Measurements from ENCODE around the gene SLC25A23. TPM values are rescaled to one million over a fixed set of nuclear protein-coding genes. Genes with fewer than 3 reads are reported as not detected.
"Not testable (repeated sequence)": the region's sequence is repeated elsewhere in the genome, so short reads cannot be mapped to it uniquely, and the experiment has no call there.

The SLC25A23 gene
- polyA plus RNA-seq (2013, experiment 1 of 2; ENCODE audit: insufficient read length) = 26.2 TPM
- 37.4 TPM for polyA plus RNA-seq (2013, experiment 2 of 2; ENCODE audit: insufficient read length)

DNA sequence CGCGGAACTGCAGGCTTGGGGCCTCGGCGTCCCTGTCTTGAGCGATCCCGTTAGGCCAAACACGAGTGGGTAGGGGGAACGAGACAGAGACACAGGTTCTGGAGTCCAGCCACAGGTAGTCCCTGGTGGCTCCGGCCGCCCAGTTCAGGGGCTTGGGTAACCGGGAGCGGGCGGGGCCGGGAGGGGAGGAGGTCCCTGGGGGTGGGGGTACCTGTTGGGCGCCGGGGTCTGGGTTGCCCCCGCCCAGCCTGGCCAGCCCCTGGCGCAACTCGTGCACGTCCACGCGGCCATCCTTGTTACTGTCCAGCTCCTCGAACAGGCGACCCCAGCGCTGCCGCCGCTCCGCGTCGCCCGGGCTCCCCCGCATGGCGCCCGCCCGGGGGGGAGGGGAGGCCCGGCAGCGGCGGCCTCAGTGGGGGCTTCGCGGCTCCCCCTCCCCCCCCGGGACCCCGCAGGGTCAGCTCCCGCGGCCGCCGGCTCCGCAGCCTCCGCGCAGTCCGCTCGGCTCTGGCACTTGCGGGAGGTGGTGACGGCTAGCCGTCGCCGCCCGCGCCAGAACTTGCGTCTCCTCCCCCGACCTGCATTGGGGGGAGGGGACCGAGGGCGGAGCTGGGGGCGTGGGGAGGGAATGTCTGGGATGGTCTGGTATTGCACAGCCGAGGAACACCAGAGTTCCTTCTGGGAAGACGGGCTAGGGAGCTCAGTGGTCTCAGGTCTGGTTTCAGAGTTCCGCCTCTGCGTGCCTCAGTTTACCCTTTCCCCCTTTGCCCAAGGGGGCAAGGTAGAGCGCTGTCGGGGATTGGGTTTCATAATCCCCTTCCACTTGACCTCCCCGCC lies at the start of gene SLC25A23:
Gene SLC25A23, minus strand, starts transcription at position 531 of the 837 bp plus-strand sequence. Its CDS starts 164 bp downstream, at position 367.
- peak; percentile 75 for DNase-seq

DNA sequence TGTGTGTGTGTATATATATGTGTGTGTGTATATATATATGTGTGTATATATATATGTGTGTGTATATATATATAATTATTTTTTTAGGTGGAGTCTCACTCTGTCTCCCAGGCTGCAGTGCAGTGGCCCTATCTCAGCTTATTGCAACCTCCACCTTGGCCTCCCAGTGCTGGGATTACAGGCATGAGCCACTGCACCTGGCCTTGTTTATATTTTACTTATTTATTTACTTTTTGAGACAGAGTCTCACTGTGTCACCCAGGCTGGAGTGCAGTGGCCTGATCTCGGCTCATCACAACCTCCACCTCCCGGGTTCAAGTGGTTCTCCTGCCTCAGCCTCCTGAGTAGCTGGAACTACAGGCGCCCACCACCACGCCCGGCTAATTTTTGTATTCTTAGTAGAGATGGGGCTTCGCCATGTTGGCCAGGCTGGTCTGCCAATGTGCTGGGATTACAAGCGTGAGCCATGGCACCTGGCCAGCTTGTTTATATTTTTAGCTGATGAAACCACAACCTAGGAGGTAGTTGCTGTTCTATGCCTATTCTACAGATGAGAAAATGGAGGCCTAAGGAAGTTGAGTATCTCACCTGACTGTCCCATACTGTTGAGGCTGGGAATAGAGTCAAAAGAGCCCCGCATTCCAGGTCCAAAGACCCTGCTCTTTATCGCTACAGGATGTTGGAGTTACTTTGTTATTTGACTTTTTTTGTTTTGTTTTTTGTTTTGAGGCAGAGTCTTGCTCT lies 48.6 kb upstream of the SLC25A23 start:
- not testable (repeated sequence) for DNase-seq

DNA sequence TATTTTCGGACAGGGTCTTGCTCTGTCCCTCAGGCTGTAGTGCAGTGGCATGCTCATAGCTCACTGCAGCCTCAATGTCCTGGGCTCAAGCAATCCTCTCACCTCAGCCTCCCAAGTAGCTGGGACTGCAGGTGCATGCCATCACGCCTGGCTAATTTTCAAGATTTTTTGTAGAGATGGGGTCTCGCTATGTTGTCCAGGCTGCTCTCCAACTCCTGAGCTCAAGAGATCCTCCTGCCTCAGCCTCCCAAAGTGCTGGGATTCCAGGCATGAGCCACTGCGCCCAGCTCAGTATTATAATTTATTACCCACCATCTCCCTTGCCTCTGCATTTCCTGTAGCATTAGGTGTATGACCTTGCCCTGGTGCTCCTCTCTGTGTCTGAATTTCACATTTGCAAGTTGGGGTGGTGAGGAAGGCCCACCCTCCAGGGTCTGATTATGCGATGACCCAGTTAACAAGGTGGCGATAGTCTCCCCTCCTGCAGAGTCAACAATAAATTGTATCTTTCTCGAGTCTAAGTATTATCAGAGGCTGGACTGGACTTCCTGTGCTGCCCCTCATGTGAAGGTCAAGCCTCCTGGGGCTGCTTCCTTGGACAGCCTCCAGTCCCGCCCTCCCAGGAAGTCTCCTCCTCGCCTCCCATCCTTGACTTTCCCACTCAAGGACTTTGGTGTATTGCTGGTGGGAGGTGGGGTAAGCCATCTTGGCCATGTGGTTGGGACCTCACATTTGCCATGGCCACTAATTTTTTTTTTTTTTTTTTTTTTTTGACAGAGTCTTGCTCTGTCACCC lies 44.0 kb upstream of the SLC25A23 start:
- DNase-seq = no peak

DNA sequence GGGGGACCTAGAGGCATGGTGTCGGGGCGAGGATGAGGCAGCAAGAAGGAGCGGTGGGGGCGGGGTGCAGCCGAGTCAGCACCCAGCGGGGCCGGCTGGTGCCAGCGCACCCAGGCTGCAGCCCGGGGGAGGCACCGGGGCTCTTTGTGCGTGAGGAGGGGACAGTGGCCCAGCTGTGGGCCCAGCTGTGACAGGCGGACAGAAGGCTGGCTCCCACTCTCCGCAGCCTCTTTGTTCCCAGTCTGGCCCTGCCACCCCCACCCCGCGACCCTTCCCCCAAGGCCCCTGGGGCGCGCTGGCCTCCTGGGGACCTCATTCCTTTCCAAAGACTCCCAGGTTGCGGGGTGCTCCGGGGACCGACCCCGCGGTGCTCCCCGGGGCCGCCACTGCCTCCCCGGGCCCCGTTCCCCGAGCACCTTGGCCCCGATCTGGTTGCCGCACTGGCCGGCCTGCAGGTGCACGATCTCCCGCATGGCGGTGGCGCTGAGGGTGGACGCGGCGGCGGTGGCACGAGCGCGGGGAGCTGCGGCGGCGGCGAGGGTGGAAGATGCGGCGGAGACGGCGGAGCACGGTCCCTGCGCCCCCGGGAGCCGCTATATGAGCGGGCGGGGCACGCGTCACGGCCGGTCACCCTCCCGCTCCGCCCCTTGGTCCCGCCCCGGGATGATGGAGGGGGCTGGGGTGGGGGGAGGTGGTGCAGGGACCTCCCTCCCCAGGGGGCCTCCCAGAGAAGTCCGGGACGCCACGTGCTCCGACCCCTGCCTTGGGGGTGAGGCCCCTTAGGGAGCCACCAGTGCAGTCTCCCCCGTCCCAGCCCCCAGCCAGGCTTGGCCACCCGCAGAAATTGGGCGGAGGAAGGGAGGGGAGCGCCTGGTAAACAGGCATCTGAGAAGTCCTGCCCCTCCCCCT lies 42.4 kb upstream of the SLC25A23 start, which contains the start of gene TUBB4A:
Gene TUBB4A, minus strand, starts transcription at position 570 of the 909 bp plus-strand sequence. Its CDS starts 97 bp downstream, at position 473.
- no peak for DNase-seq

DNA sequence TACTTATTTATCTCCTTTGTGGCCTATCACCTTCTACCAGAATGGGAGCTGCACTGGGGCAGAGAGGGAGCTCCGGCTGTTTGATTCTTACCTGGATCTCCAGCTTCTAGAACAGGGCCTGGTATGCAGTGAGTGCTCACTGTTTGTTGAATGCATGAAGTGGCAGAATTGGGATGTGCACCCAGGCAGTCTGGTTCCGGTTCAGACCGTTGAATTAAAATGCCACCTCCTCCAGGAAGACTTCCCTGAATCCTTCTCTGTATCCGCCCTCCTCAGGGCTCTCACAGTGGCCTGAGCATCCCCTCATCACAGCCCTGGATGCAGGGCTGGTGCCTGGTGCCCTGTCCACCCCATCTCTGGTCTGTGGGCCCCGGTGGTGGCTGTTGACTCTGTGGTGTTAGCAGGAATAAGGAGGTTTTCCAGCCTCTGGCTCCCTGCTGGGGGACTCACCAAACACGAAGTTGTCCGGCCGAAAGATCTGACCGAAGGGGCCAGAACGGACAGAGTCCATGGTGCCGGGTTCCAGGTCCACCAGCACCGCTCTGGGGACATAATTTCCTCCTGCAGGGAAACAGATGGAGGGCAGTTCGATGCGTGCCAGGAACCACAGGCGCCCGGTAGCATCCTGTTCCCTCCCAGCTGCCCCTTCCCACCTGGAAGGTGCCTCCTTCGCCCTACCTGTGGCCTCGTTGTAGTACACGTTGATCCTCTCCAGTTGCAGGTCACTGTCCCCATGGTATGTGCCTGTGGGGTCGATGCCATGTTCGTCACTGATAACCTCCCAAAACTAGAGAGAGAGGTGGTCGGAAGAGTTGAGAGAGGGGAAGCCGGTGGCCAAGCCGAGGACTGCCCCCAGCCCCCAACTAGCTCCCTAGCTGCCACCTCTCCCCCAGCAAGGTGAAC lies 41.5 kb upstream of the SLC25A23 start:
- no peak for DNase-seq

DNA sequence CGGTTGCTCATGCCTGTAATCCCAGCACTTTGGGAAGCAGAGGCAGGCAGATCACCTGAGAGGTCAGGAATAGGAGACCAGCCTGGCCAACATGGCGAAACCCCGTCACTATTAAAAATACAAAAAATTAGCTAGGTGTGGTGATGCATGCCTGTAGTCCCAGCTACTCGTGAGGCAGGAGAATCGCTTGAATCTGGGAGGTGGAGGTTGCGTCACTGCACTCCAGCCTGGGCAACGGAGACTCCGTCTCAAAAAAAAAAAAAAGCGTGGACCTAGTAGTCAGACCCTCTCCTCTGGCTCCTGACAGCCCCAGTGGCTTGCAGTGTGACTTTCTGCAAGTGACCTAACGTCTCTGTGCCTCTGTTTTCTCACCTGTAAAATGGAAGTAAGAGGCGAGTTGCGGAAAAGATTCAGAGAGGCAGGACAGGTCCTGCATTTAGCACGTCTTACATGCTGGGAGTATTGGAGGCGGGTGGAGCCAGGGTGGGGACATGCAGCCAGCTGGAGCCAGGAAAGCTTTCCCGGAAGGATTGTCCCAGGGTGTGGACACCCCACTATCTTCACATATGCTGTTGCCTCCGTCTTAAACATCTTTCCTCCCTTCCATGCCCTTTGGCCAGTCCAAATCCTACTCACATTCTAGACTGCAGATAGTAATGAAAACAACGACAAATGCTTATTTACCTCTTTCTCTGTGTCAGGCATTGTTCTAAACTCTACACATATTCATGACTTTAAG lies 39.6 kb upstream of the SLC25A23 start:
- DNase-seq = no peak

DNA sequence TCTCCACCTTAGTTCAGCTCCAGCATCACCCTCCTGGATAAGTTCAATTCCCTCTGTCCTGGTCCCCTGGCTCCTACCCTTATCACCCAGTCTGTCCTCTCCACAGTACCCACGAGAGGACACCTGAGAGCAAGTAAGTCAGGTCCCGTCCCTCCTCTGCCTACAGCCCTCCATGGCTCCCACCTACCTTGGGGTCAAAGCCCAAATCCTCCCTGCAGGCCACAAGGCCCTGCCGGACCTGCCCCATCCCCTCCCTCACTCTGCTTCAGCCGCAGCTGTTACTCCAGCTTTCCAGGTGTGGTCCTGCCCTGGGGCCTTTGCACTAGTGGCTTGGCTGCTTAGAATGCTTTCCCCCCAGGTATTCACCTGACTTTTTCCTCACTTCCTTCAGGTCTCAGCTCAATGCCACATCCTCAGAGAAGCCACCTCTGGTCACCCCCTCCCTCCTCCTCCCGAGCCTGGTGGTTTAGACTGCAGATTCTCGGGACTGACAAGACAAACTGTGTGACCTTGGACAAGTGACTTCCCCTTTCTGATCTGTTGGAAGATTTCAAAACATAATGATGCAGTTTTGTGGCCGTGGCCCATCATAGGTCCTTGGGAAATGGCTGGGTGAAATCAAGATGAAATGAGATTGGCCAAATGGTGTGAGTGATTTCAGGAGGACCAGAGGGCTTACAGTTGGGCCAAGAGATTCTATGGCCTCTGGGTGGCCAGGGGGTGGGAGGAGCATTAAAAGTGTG lies 38.9 kb upstream of the SLC25A23 start:
- DNase-seq = no peak

DNA sequence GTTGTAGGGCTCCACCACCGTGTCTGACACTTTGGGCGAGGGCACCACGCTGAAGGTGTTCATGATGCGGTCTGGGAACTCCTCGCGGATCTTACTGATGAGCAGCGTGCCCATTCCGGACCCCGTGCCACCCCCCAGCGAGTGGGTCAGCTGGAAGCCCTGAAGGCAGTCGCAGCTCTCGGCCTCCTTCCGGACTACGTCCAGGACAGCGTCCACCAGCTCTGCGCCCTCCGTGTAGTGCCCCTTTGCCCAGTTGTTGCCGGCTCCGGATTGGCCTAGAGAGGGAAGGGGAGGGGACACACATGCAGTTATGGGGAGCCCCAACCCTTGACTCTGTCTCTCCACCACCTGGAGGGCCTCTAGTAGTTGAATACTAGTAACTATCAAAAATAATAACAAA lies 36.4 kb upstream of the SLC25A23 start:
- no peak for DNase-seq

DNA sequence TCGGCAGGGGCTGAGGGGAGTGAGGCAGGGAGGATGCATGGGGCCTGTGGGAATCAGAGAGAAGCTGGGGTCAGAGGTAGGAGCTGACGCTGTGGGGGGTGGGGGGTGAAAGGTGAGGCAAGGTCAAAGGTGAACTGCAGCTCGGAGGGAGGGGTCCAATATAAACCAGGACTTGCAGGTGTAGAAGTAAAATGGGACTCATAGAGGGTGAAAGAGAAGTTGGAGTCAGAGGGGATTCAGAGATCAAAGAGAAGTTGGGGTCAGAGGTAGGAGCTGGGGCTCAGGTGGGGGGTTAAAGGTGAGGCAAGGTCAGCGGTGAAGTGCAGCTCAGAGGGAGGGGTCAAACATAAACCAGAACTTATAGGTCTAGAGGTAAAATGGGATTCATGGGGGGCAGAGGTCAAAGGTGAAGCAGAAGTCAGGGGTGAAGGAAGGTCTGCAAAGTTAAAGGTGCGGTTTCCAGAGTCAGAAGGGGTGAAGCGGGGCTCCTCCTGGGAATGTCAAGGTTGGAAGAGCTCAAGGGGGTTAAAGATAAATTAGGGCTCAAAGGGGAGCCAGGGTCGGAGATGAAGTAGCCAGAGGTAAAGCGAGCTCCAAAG lies 34.9 kb upstream of the SLC25A23 start:
- no peak for DNase-seq

DNA sequence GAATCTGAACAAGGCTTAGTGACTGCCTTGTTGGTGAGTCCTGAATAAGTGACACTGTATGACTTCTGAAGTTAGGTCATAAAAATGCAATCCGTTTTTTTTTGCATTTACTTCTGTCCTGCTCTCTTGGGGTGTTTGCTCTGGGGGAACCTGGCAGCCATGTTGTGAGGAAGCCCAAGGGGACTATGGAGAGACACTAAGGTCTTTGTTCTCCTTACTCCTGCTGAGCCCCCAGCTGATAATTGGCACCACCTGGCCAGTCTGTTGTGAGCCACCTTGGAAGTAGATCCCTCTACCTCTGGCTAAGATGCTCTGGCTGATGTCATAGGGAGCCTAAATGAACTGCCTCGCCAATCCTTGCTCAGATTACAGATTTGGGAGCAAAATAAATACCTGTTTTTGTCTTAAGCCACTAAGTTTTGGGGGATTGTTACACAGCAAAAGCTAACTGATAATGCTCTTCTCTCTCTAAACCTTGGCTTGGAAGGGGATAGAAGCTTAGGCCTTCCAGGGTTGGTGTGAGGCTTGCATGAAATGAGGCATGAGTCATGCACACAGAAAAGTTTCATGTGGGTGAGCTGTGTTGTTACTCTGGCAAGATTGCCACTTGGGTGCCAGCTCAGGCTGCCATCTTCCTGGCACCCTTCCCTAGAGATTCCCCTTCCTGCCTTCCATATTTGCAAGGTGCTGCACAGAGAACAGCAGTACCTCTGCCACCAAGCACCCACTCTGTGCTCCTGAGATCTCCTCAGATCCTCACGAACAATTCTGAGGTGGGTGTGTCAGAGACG lies 32.4 kb upstream of the SLC25A23 start:
- no peak for DNase-seq

DNA sequence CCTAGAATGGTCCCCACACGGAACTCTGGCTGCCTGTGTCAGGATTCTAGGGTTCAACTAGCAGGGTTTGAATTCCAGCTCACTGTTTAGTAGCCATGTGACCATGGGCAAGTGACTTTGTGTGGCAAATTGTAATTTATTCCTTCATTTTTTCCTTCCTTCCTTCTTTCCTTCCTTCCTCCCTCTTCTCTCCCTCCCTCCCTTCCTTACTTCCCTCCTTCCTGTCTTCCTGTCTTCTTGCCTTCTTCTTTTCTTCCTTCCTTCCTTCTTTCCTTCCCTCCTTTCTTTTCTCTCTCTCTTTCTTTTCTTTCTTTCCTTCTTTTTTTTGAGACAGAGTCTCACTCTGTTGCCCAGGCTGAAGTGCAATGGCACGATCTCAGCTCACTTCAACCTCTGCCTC lies 30.5 kb upstream of the SLC25A23 start:
- no peak for DNase-seq

DNA sequence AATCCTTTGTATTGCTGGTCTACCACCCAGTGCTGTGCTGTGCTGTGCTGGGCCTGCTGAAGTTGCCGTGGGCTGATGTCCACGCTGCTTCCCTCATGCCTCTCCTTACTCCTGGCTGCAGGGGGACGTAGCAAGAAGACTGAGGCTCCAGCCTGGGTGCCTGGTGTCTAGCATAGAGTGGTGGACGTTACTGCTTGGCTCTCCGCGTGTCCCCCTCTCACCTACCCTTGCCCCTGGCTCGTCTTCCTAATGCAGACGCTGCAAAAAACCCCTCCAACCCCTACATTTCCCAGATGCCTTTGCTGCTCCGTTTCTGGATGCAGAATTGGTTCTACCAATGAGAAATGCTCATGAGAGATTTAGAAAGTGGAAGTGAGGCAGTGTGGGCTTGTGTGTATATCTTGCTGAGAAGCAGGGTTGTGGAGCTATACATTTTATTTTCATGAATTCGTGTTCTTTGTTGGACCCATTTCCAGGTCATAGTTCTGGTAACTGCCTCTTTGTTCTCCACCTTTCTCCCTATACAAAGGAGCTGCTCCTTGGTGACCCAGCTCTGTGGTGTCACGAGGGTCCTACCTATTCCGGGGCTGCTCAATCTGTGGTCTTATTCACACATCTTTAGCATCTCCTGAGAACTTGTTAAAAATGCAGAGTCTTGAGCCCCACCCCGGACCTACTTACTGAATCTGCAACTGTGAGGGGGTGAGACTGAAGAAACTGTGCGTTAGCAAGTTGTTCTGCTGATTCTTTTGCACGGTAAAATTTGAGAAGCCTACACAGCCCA lies 29.9 kb upstream of the SLC25A23 start:
- DNase-seq = no peak

DNA sequence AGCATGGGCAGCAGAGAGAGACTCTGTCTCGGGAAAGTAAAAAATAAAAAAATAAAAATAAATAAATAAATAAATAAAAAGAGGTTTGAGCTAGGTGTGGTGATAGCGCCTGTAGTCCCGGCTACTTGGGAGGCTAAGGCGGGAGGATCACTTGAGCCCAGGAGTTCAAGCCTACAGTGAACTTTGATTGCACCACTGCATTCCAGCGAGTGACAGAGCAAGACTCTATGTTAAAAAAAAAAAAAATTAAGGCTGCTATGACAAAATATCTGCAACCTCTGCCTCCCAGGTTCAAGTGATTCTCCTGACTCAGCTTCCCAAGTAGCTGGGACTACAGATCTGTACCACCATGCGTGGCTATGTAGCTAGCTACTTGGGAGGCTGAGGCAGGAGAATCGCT lies 25.2 kb upstream of the SLC25A23 start:
- no peak for DNase-seq

DNA sequence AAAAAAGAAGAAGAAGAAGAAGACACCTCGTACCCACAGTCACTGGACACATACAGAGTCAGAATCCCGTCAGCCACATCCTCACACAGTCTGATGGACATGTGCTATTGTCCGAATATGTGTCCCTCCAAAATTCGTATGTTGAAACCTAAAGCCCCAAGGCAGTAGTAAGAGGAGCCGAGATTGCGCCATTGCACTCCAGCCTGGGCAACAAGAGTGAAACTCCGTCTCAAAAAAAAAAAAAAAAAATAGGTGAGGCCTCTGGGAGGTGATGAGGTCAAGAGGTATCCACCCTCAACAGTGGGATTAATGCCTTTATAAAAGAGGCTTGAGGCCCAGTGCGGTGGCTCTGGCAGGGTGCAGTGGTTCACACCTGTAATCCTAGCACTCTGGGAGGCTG lies 24.6 kb upstream of the SLC25A23 start:
- DNase-seq = no peak

DNA sequence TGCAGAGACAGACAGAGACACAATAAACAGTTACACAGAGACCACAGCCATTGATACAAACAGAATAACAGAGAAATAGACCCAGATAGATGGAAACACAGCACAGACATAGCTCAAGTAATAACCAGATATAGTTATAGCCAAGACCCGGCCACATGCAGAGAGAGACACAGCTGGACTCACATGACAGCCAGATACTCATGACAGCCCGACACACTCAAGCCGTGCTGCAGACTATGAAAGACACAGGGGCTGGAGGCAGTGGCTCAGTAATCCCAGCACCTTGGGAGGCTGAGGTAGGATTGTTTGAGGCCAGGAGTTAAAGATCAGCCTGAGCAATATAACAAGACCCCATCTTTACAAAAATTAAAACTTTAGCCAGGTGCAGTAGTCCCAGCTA lies 23.6 kb upstream of the SLC25A23 start:
- no peak for DNase-seq

DNA sequence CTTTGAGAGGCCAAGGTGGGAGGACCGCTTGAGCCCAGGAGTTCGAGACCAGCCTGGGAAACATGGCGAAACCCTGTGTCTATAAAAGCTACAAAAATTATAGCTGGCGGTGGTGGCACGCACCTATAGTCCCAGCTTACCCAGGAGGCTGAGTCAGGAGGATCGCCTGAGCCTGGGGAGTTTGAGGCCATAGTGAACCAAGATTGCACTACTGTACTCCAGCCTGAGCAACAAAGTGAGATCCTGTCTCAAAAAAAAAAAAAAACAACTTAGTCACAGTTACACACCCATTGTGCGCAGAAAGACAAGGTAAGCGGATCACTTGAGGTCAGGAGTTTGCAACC lies 22.7 kb upstream of the SLC25A23 start:
- DNase-seq = no peak
